Fibroblast of the conjunctiva (primary cell): ENCODE results near the gene CHCHD6.

Experiments used
- DNase-seq: peaks from one replicate; pipeline ENCODE4 v3.0.0-alpha.2; 2010; ENCODE audit warnings: low read depth

CHCHD6 gene

DNA sequence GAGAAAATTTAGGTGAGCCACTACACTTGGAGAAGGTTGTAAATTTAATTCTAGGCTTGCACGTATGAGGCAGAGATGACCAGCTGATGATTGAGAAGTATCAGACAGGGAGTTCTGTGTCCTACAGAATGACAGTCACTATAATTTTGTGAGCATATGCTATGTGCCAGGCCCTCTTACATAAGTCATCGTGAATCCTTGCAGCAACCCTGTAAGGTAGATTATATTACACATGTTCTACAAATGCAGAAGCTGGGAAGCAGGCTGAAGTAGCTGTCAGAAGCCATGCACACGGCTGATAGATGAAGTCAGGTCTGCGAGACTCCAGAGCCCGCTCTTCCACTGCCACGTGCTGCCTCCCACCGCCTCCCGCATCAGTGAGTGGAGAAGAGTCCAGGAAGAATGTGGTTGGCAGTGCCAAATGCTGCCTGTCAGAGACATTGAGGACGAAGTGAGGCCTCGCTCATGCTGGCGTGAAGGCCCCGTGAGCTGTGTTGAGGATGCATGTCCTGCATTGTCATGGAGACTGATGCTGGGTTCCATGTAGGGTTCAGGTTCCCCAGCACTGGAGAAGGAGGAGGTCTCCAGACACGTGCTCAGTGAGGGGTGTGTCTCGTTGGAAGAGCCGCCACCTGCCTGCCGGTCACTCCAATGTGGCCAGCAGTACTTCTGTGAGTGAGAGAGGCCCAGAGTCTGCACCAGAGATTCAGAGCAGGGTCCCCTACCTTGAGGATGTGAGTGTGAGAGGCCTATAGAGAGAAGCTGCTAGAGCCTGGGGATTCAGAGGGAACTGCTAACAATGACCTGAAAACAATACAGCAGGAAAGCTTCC lies 155.6 kb downstream of the CHCHD6 start:
- no peak for DNase-seq

DNA sequence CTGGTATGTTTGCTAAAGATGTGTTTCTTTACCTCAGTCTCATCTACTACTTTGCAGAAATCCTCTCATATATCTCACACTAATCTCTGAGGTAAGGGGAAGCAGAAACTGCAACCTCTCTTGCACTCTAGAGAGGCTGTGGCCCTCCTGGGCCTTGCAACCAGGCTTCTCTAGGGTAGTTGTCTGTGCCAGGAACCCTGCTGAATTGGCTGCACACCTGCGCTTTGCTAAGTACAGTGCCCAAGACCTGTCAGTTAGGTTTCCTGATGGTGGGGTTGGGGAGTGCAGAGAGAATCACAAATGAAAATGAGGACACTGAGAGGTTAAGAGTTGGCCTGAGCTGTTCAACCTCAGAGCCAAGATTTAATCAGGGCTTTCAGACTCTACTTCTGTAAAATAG lies 161.7 kb downstream of the CHCHD6 start:
- DNase-seq: no peak

DNA sequence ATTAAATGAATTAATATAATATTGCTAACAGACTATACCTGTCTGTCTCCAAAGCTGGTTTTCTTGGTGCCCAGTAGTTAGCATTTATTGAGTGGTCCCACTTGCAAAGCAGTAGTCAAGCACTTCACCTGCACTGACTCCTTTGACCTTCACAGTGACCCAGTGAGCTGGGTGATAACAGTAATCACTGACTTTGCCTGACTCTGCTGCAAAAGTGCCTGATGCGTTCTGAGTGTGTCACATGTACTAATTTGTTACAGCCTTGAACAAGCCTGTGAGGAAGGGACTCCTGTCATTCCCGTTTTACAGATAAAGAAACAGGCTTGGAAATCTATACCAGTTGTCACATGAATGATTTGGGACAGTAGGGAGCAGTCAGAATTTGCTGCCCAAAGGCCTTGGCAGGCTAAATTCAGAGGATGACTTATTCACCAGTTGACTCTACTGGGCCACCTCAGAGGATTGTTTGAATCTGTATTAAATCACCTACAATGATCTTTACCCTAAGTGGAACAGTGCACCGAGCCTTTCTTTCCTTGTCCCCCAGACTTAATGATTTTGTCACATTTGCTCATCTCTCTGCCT lies 162.2 kb downstream of the CHCHD6 start:
- no peak for DNase-seq

DNA sequence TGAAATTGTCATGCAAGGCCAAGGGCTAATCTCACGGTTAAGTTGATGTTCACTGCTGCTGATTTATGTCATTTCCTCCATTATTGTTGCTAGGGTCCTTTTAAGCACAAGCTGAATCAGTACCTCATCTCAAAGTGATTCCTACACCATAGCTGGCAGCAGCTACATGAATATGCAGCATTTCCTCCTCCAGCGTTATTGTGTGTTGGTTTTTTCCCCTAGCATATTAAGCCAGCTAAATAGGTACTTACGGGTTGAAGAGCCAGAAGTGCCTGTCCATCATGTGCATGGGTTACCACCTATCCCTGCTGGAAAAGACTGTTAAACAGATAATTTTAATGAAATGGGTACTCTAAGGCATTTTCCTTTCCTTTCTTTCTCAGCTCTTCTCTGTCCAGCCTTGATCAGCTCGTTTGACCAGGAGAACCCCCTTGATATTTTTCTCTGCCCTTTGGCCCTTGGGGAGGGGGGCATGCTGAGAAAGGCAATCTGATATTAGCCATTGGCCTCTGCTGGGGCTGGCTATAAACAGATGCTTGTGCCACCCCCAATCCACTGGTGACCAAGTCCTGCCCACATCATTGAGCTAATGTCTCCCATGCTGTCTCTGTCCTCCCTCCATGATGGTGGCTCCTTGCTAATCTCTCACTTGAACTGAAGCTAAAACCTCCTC lies 163.3 kb downstream of the CHCHD6 start:
- DNase-seq: no peak

DNA sequence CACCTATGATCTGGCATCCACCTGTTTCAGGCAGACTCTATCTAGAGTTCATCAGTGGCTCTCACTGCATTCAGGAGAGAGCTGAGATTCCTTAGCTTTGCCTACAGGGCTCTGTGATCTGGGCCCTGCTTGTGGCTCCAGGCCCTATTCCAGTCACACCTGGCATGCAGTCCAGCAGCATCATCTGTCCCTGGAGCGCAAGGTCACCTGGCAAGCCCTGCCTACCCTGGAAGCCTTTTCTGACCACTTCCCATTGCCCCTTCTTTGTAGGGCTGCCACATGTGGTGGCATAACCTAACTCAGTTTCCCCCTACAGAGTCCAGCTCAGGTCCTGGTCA lies 163.8 kb downstream of the CHCHD6 start:
- no peak for DNase-seq

DNA sequence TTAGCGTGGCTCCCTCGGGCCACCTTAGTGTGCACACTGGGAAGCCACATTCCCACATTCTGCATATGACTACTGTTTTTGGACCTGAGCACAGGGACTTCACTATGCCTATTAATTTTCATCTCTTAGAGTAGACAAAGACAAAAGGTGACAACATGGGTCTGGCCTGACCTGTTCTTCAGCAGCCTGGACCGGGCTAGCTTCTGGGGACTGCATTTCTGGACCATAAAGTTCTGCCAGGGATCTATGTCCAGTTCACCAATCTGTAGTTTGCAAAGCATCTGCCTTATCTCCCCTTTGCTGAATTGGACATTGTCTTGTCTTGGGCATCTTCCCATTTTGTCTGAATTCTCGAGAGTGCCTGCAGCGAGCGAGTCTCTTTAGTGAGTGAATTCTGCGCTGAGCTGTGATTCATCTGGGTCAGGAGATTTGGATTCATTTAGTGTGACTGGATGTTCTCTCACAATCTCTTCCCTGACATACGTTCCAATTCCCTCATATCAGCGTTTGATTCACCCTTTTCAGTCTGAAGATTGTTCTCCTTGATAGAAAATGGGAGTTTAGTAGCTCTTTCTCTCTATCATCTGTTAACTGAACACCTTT lies 166.7 kb downstream of the CHCHD6 start:
- DNase-seq: no peak

DNA sequence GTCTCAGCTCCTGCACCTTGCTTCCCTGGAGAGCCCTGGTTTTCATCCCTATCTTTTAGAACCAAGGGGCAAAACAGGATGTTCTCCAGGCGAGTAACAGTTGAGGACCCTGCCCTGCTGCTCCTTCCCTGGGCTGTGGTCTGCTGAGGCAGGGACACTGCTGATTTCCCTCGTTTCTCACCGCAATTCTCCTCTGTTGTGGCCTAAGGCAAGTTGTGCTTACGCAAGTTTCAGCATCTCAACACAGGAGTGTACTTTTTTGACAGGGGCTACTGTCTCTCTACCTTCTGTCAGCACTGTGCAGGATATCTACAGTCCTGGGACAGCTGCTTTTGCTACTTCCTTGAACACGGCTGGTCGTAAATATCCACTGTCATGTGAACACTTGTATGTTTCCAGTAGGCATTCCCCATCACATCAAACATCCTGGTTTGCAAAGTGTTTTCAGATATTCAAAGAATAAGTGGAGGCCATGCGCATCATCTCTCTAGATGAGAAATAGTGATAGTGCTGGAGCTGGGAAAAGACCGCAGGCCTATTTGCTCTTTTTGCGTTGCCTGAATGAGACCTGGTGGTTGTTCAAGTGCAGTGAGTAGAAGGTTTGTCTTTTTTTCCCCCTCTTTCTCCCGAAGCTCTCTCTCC lies 168.8 kb downstream of the CHCHD6 start:
- no peak for DNase-seq

DNA sequence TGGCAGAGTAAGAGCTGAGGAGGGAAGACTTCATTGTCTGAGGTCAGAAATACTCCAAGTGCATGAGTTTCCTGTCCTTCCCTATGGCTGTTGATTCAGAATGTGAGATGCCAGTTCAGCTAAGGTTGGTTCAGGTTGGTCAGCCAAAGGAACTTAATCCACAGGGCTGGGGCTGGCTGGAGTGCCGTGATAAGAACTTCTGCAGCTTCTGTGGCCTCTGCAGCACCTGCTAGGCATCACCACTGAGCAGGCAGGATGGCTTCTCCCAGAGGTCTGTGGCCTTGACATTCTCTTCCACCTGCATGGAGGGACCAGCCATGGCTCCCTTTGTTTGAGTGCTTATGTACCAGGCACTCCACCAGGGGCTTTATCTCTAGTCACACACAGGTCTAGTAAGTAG lies 169.4 kb downstream of the CHCHD6 start:
- DNase-seq: no peak

DNA sequence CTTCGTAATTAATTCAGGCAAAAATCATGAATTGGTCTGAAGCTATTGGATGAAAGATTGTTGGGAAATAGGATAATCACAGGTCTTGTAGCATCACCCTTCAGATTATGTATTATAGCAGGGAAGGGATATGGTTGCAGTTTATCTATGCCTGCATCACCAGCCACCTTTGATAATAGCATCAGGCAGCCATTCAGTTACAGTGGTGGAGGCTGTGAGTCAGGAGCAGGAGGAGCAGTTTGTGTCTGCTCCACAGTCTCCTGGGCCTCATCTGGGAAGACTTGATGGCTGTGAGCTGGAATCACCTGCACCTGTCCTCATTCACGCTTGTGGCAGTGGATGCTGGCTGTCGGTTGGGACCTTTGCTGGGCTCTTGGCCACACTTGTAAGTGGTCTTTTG lies 174.6 kb downstream of the CHCHD6 start:
- no peak for DNase-seq

DNA sequence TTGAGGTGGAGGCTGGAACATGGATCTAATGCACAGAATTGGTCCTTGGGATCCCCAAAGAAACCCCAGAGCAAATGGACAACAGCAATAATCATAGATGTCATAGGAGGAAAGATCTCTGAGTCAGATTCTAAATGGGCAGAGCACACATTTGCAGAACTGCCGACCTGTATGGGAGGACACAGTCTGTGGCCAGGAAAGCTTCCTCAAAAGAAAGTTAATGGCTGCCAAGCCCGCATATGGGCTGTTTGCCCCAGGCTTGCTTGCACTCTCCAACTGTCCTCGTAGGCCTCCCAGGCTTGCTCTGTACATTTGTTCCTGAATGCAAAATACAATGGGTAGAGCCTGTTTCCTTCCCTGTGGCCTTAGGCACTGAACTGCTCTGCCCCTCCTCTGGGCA lies 176.9 kb downstream of the CHCHD6 start:
- no peak for DNase-seq

DNA sequence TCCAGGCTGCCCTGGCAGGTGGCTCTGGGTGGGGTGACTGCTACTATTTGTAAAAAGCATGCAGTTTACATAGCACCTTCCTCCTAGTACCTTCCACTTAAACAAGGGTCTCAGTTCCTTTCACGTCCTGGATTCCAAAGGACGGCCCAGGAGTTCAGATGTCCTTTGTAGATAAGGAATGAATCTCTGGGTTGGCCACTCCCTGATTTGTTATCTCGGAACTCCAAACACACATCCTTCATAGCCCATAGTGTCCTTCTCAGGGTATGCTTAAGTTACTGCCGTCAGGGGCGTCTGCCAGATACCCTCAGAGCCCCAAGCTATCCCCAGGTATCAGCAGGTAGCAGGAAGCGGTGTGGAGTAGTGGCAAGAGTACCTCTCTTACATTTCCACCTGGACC lies 177.8 kb downstream of the CHCHD6 start:
- no peak for DNase-seq

DNA sequence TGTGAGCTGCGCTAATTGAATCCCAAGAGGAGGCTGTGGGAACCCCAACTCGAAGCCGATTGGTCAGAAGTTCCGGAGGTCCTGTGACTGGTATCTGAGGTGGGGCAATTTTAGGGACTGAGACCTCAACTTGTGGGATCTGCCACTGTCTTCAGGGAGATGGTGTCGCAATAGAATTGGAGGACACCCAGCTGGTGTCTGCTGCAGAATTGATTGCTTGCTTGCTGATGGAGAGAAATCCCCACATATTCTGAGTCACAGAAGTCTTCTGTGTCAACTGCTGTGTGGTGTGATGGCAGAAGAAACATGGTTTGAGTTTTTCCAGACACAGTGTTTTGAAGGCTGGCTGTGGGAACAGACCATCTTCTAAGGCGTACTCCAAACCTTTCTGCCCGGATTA lies 179.2 kb downstream of the CHCHD6 start:
- no peak for DNase-seq

DNA sequence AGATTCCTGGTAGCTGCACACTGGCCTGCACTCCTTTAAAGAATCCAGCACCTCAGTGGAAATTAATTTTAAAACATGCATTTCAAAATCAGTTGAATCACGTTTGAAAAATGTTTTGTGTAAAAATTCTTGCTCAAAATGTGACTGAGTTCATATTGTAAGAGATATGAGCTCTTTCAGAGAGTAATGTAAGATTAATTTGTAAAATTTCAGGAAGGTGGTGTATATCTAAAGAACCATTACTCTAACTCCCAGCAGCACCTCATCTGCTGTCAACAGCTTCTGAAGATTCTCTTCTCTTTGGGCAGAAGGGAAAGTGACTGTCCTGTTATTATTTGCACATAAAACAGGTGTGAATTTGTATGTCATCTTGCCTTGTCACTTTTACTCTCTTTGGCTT lies 181.4 kb downstream of the CHCHD6 start:
- DNase-seq: no peak

DNA sequence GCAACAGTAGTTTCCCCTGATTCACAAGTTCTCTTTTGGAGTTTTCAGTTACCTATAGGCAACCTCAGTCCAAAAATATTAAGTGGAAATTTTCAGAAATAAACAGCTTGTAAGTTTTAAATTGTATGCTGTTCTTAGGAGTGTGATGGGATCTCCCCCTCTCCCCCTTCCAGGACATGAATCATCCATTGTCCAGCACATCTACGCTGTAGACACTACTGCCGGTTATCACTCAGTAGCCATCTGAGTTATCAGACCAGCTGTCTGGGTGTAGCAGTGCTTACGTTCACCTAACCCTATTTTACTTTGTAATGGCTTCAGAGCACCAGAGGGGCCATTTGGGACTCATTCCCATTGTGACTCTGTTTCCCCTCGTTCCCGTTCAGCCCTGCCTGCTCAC lies 182.2 kb downstream of the CHCHD6 start:
- DNase-seq: no peak

DNA sequence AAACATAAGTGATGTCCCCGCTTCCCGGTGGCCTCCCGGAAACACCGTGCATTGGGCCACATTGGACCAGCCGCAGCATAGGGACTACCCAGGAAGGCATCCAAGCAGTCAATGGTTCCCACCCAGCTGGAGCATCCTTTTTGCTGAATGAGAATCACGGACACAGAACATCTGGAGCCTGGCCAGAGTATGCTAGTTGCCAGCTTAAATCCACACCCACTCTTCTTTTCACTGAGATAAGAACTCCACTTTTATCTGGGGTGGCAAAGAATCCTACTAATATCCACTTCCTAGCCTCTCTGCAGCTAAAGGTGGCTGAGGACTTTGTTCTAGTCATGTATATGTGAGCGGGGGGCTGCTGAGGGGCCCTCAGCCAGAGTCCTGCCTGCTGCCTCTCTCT lies 183.6 kb downstream of the CHCHD6 start:
- DNase-seq: no peak

DNA sequence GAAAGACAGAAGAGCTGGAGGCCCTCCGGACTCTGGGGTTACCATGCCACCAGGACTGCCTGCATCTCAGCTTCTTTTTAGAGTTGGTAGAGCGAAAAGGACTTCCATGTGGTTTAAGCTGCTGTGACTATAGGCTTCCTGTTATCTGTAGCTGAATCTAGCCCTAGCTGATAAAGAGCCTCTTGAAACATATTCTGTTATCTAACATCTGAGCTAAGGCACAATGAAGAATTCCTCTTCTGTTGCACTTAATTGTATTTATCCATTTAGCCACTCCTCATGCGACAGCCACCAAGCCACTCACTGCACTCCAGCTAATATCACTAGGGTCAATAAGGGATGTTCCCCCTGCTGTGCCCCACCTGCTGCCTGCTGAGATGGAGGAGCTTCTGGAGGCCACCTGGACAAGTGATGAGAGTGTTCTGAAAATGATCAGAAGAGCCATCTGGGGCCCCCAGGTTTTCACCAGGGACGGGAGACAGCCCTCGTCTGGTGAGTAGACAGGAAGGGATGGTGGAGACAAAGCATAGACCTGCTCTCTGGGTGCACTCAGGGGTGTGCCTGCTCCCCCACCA lies 184.2 kb downstream of the CHCHD6 start:
- DNase-seq: no peak

DNA sequence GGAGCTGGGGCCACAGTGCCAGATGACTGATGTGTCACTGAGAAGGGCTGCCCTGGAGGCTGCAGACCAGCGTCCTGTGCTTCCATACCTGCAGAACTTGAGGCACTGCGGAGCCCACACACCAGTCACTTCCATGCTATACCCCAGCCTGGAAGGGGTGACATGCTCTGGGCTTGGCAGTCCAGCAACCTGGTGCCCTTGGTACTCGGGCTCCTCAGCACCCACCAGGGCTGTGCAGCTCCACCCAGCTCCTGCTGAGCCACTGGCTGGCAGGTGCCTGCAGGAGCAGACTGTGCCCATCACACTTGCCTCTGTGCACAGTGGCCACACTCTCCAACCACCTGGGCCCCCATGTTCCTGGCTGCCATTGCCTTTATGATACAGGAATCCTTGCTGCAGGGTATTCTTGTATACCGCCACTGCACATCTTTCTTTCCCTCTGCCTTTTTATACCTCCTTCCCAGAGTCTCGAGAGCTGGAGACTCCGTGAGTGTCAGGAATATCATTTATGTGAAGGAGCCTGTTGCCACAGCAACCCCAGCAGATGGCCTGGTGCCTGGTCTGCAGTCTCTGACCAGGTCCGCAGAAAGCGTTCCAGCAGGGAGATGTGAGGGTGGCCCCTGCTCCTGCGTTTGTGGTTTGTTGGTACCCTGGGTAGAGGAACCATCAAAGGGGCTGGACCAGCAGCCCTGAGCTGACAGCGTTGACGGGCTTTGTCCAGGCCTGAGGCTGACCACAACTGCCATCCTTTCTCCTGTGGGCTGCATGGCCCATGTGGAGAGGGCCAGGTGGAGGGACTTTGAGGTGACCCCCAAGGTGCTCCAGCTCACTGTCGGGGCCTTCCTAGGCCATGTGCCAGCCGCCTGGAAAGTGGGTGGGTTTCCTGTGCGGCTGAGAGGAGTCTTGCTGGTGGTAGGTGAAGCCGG lies 185.5 kb downstream of the CHCHD6 start:
- no peak for DNase-seq

DNA sequence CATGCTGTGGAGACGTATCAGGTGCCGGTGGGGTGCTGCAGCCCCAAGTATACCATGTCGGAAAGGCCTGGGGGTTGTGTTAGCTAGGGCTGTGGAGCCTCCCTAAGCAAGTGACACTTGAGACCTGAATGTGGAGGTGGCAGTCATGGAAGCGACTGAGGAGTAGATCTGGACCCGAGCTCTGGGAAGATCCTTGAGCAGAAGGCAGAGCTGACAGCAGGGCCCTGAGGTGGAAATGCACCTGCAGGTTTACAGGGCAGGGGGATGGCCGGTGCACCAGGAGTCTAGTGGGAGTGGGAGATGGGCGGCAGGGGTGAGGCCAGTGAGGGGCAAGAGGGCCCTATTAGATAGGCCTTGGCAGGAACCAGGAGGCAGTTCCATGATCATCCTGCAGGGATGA lies 187.1 kb downstream of the CHCHD6 start:
- no peak for DNase-seq

DNA sequence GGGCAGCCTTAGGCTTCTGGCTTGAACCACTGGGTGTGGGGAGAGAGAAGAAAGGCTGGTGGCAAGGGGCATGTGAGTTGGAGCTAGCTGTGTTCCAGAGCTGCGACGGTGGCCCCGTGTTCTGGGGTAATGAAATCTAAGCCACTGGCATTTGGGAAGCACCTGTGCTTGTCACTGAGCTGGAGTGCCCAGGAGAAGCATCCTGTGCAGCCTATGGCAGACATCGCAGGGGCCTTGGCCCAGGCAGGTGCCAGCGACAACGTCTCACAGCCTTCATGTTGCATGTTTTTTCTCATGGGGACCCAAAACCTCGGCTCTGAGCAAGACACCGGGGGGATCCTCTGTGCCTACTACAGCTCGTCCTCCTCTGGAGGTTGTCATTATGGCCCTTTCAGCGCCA lies 187.8 kb downstream of the CHCHD6 start:
- DNase-seq: no peak

DNA sequence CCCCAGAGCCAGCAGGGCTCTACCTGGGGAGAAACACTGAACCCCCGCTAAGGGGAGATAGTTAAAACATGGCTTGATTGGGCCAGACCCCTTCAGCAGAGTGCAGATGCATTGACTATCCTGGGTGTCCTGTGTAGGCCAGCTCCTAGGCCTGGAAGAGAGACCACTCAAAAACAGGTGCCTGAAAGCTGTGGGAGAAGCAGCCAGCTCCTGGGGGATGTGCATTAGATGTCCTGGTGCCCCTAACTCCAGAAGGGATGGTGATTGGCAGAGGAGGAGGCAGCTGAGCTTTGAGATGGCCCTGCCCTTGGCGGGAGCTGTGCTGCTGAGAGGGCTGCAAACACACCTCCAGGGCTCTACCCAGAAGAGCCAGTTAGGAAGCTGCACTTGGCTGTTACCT lies 189.6 kb downstream of the CHCHD6 start:
- no peak for DNase-seq

DNA sequence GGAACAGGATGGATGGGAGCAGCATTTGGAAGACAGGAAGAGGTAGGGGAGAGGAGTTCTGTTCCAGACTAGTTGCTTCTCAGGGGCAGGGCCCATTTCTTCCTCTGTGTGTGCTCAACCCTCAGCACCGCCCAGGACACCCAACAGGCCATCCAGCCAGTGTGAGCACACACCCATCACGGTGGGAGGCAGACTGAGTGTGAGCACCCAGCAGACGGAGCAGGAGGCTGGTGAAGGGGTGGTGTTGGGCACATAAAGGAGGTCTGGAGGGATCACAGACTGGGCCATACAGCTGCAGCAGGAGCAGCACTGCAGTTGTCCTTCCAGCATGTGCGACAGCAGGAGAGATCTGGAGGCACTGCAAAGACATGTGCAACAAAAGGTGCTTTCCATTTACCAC lies 190.4 kb downstream of the CHCHD6 start:
- DNase-seq: no peak
